Neuronal stem cell (in vitro differentiated cells): ENCODE data around the gene NPTX2.

ENCODE experiments used
- DNase-seq: peaks from one replicate; pipeline ENCODE4 v3.0.0-alpha.2; 2013; ENCODE audit warnings: low spot score
- H2AFZ ChIP-seq: one replicate; pipeline ENCODE4 v1.6.1; 2013; ENCODE audit warnings: mild to moderate bottlenecking, low read length, inconsistent platforms
- H2AK5ac ChIP-seq: 2 replicates; pipeline ENCODE4 v1.6.1; 2013; ENCODE audit warnings: low read depth, mild to moderate bottlenecking, inconsistent platforms, low read length, moderate library complexity, mixed read lengths
- H2BK120ac ChIP-seq: 2 replicates; pipeline ENCODE4 v1.6.1; 2013; ENCODE audit warnings: low read depth, mild to moderate bottlenecking, inconsistent platforms, low read length, moderate library complexity, mixed read lengths
- H2BK12ac ChIP-seq: one replicate; pipeline ENCODE4 v1.6.1; 2013; ENCODE audit warnings: low read length, inconsistent platforms
- H2BK15ac ChIP-seq: 2 replicates; pipeline ENCODE4 v1.6.1; 2013; ENCODE audit warnings: mild to moderate bottlenecking, low read length, inconsistent platforms, mixed read lengths
- H2BK5ac ChIP-seq: one replicate; pipeline ENCODE4 v1.6.1; 2013; ENCODE audit warnings: inconsistent platforms, mild to moderate bottlenecking, low read length, moderate library complexity
- H3K14ac ChIP-seq: one replicate; pipeline ENCODE4 v1.6.1; 2013; ENCODE audit warnings: low read length, inconsistent platforms
- H3K18ac ChIP-seq: 2 replicates; pipeline ENCODE4 v1.6.1; 2013; ENCODE audit warnings: low read length, inconsistent platforms
- H3K23ac ChIP-seq: 2 replicates; pipeline ENCODE4 v1.6.1; 2013; ENCODE audit warnings: low read depth, mild to moderate bottlenecking, mixed read lengths, low read length, inconsistent platforms; ENCODE audit not compliant: poor library complexity
- H3K27ac ChIP-seq: replicated peaks from 3 replicates; pipeline ENCODE4 v1.5.1; 2013; ENCODE audit warnings: low read length, inconsistent platforms
- H3K27me3 ChIP-seq, 3 experiments: 2 replicates each; pipeline ENCODE4 v1.6.1; 2013; ENCODE audit warnings: low read length in 3 of 3, mild to moderate bottlenecking in 2 of 3, inconsistent platforms in 1 of 3, low read depth in 1 of 3, mixed read lengths in 1 of 3, moderate library complexity in 1 of 3; ENCODE audit not compliant: control insufficient read depth in 3 of 3, insufficient read depth in 3 of 3
- H3K36me3 ChIP-seq, 2 donors: replicated peaks in 1 of 2; 2 replicates each; pipeline ENCODE4 v1.6.1; 2013; ENCODE audit warnings: low read length in 2 of 2; ENCODE audit not compliant: control insufficient read depth in 2 of 2, insufficient read depth in 2 of 2
- H3K4ac ChIP-seq: 2 replicates; pipeline ENCODE4 v1.6.1; 2013; ENCODE audit warnings: inconsistent platforms, mild to moderate bottlenecking, low read length, moderate library complexity
- H3K4me1 ChIP-seq, 2 donors: 1 replicate in 1 of 2; 2 replicates in 1 of 2; pipeline ENCODE4 v1.6.1; 2013; ENCODE audit warnings: low read length in 2 of 2, low read depth in 1 of 2; ENCODE audit not compliant: control insufficient read depth in 2 of 2, insufficient read depth in 1 of 2
- H3K4me2 ChIP-seq: one replicate; pipeline ENCODE4 v1.6.1; 2013; ENCODE audit warnings: mild to moderate bottlenecking, low read length, inconsistent platforms; ENCODE audit not compliant: insufficient read depth, poor library complexity, severe bottlenecking
- H3K4me3 ChIP-seq, 2 donors: 2 replicates each; pipeline ENCODE4 v1.5.1; 2013; ENCODE audit warnings: low read length in 2 of 2, mild to moderate bottlenecking in 2 of 2, inconsistent platforms in 1 of 2, moderate library complexity in 1 of 2
- H3K79me1 ChIP-seq: one replicate; pipeline ENCODE4 v1.6.1; 2013; ENCODE audit warnings: low read depth, mild to moderate bottlenecking, inconsistent platforms, low read length, moderate library complexity
- H3K9ac ChIP-seq: one replicate; pipeline ENCODE4 v1.6.1; 2013; ENCODE audit warnings: mild to moderate bottlenecking, low read depth, low read length, inconsistent platforms; ENCODE audit not compliant: poor library complexity
- H3K9me3 ChIP-seq, 2 donors: replicated peaks in 1 of 2; 2 replicates each; pipeline versions ENCODE3 to v1.6.1; 2013; ENCODE audit warnings: low read length in 2 of 2, mild to moderate bottlenecking in 2 of 2, inconsistent platforms in 1 of 2, low read depth in 1 of 2, mixed read lengths in 1 of 2, moderate library complexity in 1 of 2; ENCODE audit not compliant: control insufficient read depth in 2 of 2, insufficient read depth in 1 of 2
- H4K8ac ChIP-seq: one replicate; pipeline ENCODE4 v1.6.1; 2013; ENCODE audit warnings: low read depth, mild to moderate bottlenecking, inconsistent platforms, low read length, moderate library complexity
- H4K91ac ChIP-seq: one replicate; pipeline ENCODE4 v1.6.1; 2013; ENCODE audit warnings: low read length, low read depth, mild to moderate bottlenecking, inconsistent platforms; ENCODE audit not compliant: poor library complexity
- WGBS, 2 donors: extraction: QIAGEN DNeasy Blood & Tissue Kit; methylation state at CpG; one replicate each; pipeline ENCODE4 v1.1.7; 2013; ENCODE audit warnings: missing lambda C conversion rate in 2 of 2, mixed read lengths in 1 of 2; ENCODE audit not compliant: insufficient read length in 2 of 2, insufficient replicate concordance in 1 of 2; ENCODE audit errors: extremely low coverage in 2 of 2; 5-methylcytosine and 5-hydroxymethylcytosine counted together

The NPTX2 gene

DNA sequence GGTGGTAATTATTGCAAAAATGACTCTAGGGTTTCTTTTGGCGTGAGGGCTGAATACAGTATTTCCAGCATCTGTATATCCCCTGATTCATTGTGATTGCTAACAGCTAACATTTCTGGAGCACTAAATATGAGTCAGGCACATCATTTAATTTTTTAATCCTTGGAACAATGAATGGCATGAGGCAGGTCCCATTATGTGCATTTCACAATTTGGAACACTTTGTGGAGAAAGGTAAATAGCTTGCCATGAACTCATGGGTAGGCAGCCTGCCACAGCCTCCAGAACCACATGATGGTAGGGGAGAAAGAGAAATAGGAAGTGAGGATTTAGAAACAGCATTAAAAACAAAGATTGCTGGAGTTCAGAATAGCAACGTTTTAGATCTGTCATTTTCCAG is 1.7 kb downstream of the NPTX2 start:
- Histone ChIP-seq H2AFZ (no peak overlapping the region), H4K91ac (no peak overlapping the region), H3K36me3 (no peaks in the 10 kb centered on the region), H3K27me3 (peaks cover 11 to 77% (median 37%) of the 10 kb centered on the region in 3 experiments), H3K27ac (no peak overlapping the region), H2BK120ac (no peak overlapping the region), H3K9ac (no peak overlapping the region), H2BK5ac (no peak overlapping the region), H3K9me3 (no peaks in the 10 kb centered on the region), H3K79me1 (no peaks in the 10 kb centered on the region), H2BK15ac (no peak overlapping the region), H3K18ac (no peak overlapping the region), H3K4ac (no peak overlapping the region), H4K8ac (no peak overlapping the region), H3K4me1 (peaks cover 0 to 16% of the 10 kb centered on the region in 2 donors), H3K4me3 (no peak overlapping the region), H3K23ac (no peak overlapping the region), H2BK12ac (no peak overlapping the region), H3K4me2 (no peak overlapping the region), H3K14ac (no peak overlapping the region), H2AK5ac (no peak overlapping the region)
- WGBS, 2 donors, result no CpG with 5 or more reads among the region's 2 CpGs
- no peak for DNase-seq

DNA sequence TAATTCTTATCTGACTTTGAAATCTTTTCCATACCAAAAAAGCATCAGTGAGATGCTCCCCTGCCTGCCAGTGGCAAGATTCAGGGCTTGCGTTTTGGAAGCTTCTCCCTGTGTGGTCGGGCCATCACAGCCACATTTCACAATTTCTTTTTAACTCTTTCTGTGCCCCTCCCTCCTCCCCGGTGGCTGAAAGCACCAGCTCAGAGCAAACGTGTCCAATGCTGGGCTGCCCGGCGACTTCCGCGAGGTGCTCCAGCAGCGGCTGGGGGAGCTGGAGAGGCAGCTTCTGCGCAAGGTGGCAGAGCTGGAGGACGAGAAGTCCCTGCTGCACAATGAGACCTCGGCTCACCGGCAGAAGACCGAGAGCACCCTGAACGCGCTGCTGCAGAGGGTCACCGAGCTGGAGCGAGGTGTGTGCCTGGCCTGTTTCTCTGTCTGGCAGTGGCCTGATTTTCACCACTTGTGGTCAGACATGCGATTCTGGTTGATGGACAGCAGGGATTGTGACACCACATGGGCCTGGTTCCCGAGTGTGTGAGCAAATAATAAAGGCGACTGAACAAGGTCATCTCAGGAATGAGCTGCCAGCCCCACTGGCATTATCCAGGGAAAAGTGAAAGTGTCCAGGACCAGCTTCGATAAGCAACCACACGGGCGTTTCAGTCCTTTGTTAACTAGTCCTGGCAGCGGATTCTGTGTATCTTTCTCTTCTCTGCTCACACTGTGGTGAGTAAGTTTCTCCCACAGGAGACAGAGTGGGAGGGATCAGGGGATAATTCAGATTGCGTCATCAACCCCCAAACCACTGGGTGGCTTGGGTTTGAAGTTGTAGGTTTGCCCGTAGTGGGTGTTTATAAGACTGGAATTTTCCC is 2.6 kb downstream of the NPTX2 start:
- Histone ChIP-seq H3K9me3 (no peaks in the 10 kb centered on the region), H3K27me3 (peaks cover 11 to 71% (median 37%) of the 10 kb centered on the region in 3 experiments)

DNA sequence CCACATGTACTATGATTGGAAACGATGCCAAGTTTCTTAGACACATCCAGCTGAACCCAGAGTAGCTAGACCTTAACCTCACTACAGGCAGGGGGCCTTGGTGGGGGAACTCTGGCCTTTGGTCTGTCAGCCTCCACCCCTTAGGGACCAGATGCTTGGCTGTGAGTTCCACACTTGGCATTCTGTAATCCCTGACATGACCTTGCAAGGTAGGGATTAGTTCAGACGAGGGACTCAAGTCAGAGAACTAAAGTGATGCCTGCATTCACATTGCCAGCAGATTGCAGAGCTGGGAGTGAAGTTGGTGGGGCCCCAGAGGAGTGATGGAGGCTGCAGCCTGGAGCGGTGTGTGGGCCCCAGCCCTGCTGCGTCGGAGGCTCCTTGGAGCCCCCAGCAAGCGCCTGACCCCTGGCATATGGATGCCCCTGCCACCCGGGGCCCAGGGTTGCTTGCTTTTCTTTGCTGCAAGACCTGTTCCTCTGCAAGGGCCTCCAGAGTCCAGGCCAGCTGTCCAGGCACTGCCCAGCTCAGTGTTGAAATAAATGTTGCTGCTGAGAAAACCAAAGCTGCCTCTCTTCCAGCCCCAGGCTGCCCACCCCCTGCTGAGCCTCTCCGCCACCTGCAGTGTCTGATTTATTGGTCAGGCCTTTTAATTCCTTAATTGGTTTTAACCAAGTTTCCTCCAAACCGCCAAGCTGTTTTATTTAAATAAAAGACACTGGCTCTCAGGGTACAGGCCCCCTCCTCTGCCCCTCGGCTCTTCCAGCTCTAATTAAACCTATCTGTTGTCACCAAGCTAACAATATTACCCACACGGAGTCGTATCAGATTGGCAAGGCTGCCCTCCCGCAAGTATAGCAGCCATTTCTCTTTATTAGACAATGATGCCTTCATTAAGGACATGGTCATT is 4.7 kb downstream of the NPTX2 start:
- no peak for DNase-seq
- Histone ChIP-seq H3K79me1 (no peaks in the 10 kb centered on the region), H3K27me3 (peaks cover 6 to 52% (median 23%) of the 10 kb centered on the region in 3 experiments), H3K27ac (no peak overlapping the region), H2BK15ac (no peak overlapping the region), H2AFZ (no peak overlapping the region), H4K91ac (no peak overlapping the region), H3K9ac (no peak overlapping the region), H3K23ac (no peak overlapping the region), H3K18ac (no peak overlapping the region), H3K4me2 (no peak overlapping the region), H3K4me3 (no peak overlapping the region), H2AK5ac (no peak overlapping the region), H3K36me3 (no peaks in the 10 kb centered on the region), H4K8ac (no peak overlapping the region), H2BK120ac (no peak overlapping the region), H3K9me3 (no peaks in the 10 kb centered on the region), H2BK12ac (no peak overlapping the region), H3K4me1 (peaks cover 4 to 22% of the 10 kb centered on the region in 2 donors), H3K14ac (peak overlapping the region; percentile 58), H2BK5ac (no peak overlapping the region), H3K4ac (no peak overlapping the region)
- no CpG with 5 or more reads among the region's 13 CpGs for whole genome bisulfite sequencing, 2 donors

More for the DNA sequence above, 2.6 kb downstream of the NPTX2 start:
- Histone ChIP-seq H3K4me2 (no peak overlapping the region), H2AFZ (no peak overlapping the region), H4K91ac (no peak overlapping the region), H3K9ac (no peak overlapping the region), H2AK5ac (no peak overlapping the region), H4K8ac (no peak overlapping the region), H2BK120ac (no peak overlapping the region), H3K36me3 (no peaks in the 10 kb centered on the region), H2BK15ac (no peak overlapping the region), H3K14ac (no peak overlapping the region), H2BK5ac (no peak overlapping the region), H3K27ac (no peak overlapping the region), H3K4me1 (peaks cover 0 to 16% of the 10 kb centered on the region in 2 donors), H2BK12ac (no peak overlapping the region), H3K23ac (no peak overlapping the region), H3K79me1 (no peaks in the 10 kb centered on the region), H3K4ac (no peak overlapping the region), H3K18ac (peak overlapping the region; percentile 11), H3K4me3 (no peak overlapping the region)
- no CpG with 5 or more reads among the region's 27 CpGs for WGBS, 2 donors
- no peak for DNase-seq

DNA sequence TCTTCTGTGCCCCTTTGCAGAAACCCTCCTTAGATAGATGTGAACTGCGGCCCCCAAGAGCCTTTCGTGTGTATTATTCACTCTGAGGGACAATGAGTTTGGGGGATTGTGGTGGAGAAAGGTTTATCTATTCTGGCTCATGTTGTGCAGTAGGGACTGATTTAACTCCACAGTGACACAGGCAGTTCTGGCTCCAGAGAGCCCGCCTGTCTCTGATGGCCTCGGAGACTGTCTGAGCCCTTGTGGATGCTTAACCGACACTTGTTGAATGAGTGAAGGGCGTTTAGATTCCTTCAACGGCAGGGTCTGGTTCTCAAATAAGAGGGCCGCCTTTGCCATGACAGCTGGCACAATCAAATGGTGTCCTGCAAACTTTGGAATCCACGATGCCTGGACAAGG is 5.8 kb downstream of the NPTX2 start:
- DNase-seq, result no peak
- Histone ChIP-seq H3K9me3 (no peaks in the 10 kb centered on the region), H4K91ac (no peak overlapping the region), H2BK12ac (no peak overlapping the region), H3K79me1 (no peaks in the 10 kb centered on the region), H3K4ac (no peak overlapping the region), H3K18ac (no peak overlapping the region), H3K14ac (no peak overlapping the region), H3K4me1 (peaks cover 7 to 27% of the 10 kb centered on the region in 2 donors), H3K27ac (no peak overlapping the region), H3K4me3 (no peak overlapping the region), H4K8ac (no peak overlapping the region), H3K9ac (no peak overlapping the region), H3K4me2 (no peak overlapping the region), H2BK15ac (no peak overlapping the region), H2AFZ (no peak overlapping the region), H3K36me3 (no peaks in the 10 kb centered on the region), H2BK120ac (no peak overlapping the region), H2AK5ac (no peak overlapping the region), H3K23ac (no peak overlapping the region), H2BK5ac (no peak overlapping the region), H3K27me3 (peaks cover 3 to 45% (median 14%) of the 10 kb centered on the region in 3 experiments)
- no CpG with 5 or more reads among the region's 9 CpGs for WGBS, 2 donors
